HepG2 (cell line): ENCODE data around the gene C6orf132. TPM values are rescaled to one million over a fixed set of nuclear protein-coding genes. Genes with fewer than 3 reads are reported as not detected.

Experiments
- ARID4A ChIP-seq: sonication (generic); formaldehyde crosslinking; IDR thresholded peaks from 2 replicates; pipeline ENCODE4 v1.5.0; 2020; ENCODE audit warnings: mild to moderate bottlenecking, missing genetic modification reagents, borderline replicate concordance
- ARNTL ChIP-seq: sonication (generic); formaldehyde crosslinking; IDR thresholded peaks from 2 replicates; pipeline ENCODE4 v1.4.0; 2020; ENCODE audit warnings: mild to moderate bottlenecking, missing genetic modification reagents
- CBFB ChIP-seq: sonication (generic); formaldehyde crosslinking; IDR thresholded peaks from 2 replicates; pipeline ENCODE4 v1.4.0; 2020; ENCODE audit warnings: missing genetic modification reagents
- GFI1 ChIP-seq: sonication (generic); formaldehyde crosslinking; IDR thresholded peaks from 2 replicates; pipeline ENCODE4 v1.5.0; 2020; ENCODE audit warnings: missing genetic modification reagents, mild to moderate bottlenecking, borderline replicate concordance
- HHEX ChIP-seq: IDR thresholded peaks from 2 replicates; pipeline ENCODE4 v1.6.1; 2016; ENCODE audit warnings: control low read depth
- HNF1B ChIP-seq: sonication (generic); formaldehyde crosslinking; IDR thresholded peaks from 2 replicates; pipeline ENCODE4 v1.5.1; 2020; ENCODE audit warnings: mild to moderate bottlenecking, moderate library complexity, missing genetic modification reagents
- NRL ChIP-seq: sonication (generic); formaldehyde crosslinking; IDR thresholded peaks from 2 replicates; pipeline ENCODE4 v1.5.0; 2020; ENCODE audit warnings: missing genetic modification reagents, mild to moderate bottlenecking, moderate library complexity, borderline replicate concordance
- PHF20 ChIP-seq: sonication (generic); formaldehyde crosslinking; IDR thresholded peaks from 2 replicates; pipeline ENCODE4 v1.5.0; 2020; ENCODE audit warnings: mild to moderate bottlenecking, missing genetic modification reagents
- SALL2 ChIP-seq: sonication (generic); formaldehyde crosslinking; IDR thresholded peaks from 2 replicates; pipeline ENCODE4 v1.8.1; 2023; ENCODE audit warnings: mild to moderate bottlenecking, missing genetic modification reagents, inconsistent platforms
- SRSF1 ChIP-seq: fragments of 200-400 bp; formaldehyde crosslinking; optimal IDR thresholded peaks from 2 replicates; pipeline ENCODE3; 2017; ENCODE audit warnings: mild to moderate bottlenecking, low read depth, low read length, moderate library complexity
- SUZ12 ChIP-seq: fragments of 150-350 bp; IDR thresholded peaks from 2 replicates; pipeline ENCODE4 v1.6.1; 2014; ENCODE audit warnings: low read depth, low read length
- USF2 ChIP-seq, 2 experiments: sonication (generic) in 1 of 2; formaldehyde crosslinking in 1 of 2; IDR thresholded peaks; 2 replicates each; pipeline versions ENCODE4 v1.5.1 to v1.6.1; 2011 to 2020; ENCODE audit warnings: borderline replicate concordance in 1 of 2, low read depth in 1 of 2, low read length in 1 of 2, mild to moderate bottlenecking in 1 of 2, missing genetic modification reagents in 1 of 2, moderate library complexity in 1 of 2
- ZFX ChIP-seq: sonication (generic); formaldehyde crosslinking; IDR thresholded peaks from 2 replicates; pipeline ENCODE4 v1.4.0; 2020; ENCODE audit warnings: mild to moderate bottlenecking, low read depth, missing genetic modification reagents, moderate library complexity
- ZFY ChIP-seq: sonication (generic); formaldehyde crosslinking; IDR thresholded peaks from 2 replicates; pipeline ENCODE4 v1.4.0; 2020; ENCODE audit warnings: missing genetic modification reagents
- ZNF354B ChIP-seq: sonication (generic); formaldehyde crosslinking; IDR thresholded peaks from 2 replicates; pipeline ENCODE4 v1.8.0; 2022; ENCODE audit warnings: mild to moderate bottlenecking, missing genetic modification reagents
- ZNF512 ChIP-seq: sonication (generic); formaldehyde crosslinking; IDR thresholded peaks from 2 replicates; pipeline ENCODE4 v1.4.0; 2020; ENCODE audit warnings: mild to moderate bottlenecking, missing genetic modification reagents
- ZNF546 ChIP-seq: sonication (generic); formaldehyde crosslinking; conservative IDR thresholded peaks from 2 replicates; pipeline ENCODE4 v1.8.1; 2023; ENCODE audit warnings: mild to moderate bottlenecking, missing genetic modification reagents
- ZNF605 ChIP-seq: sonication (generic); formaldehyde crosslinking; IDR thresholded peaks from 2 replicates; pipeline ENCODE4 v1.8.0; 2022; ENCODE audit warnings: mild to moderate bottlenecking, missing genetic modification reagents
- ZNF777 ChIP-seq: sonication (generic); formaldehyde crosslinking; IDR thresholded peaks from 2 replicates; pipeline ENCODE4 v1.4.0; 2020; ENCODE audit warnings: missing genetic modification reagents
- polyA plus RNA-seq, 8 experiments: library from polyadenylated mRNA; depleted of rRNA in 3 of 8; stranded (reverse) in 7 of 8; unstranded in 1 of 8; fragments of >200 nt; fragmentation: Illumina TruSeq in 4 of 8; extraction: Trizol in 4 of 8; gene quantifications; 2 replicates each; pipeline versions ENCODE4 v1.2.1 to v1.2.3, GENCODE V29; 2011 to 2016; ENCODE audit warnings: low read depth in 4 of 8, missing spikeins in 1 of 8, mixed read lengths in 1 of 8; ENCODE audit not compliant: insufficient read depth in 1 of 8
- total RNA-seq, 5 experiments: library from RNA; depleted of rRNA; stranded (reverse); fragments of >200 nt; fragmentation: Illumina TruSeq; extraction: Trizol; gene quantifications; 2 replicates each; pipeline ENCODE4 v1.2.3, GENCODE V29; 2016; ENCODE audit warnings: low read depth in 1 of 5

Gene C6orf132
- total and polyA plus RNA-seq, 2 of the 13 experiments (the other 11 are each of a cell fraction or from before 2014, with no cell fraction given), result 0.78 to 3.0 TPM

GRCh38 chr6:42141603-42142117 lies 760 bp downstream of the C6orf132 start (continued):
- TF ChIP-seq NRL (peak; percentile 19; the same call in 1 of the 2 replicates), ZNF354B (CRISPR knock-in tag) (no peak), HNF1B (peak; percentile 23; the same call in 1 of the 2 replicates), SRSF1 (peak; percentile 12), PHF20 (0 out of 2 replicates have a peak, but pooled peaks have one; percentile 43), ZFX (CRISPR knock-in tag) (peak; percentile 96), ZNF546 (CRISPR knock-in tag) (0 out of 2 replicates have a peak, but pooled peaks have one; percentile 8), CBFB (no peak), ZFY (CRISPR knock-in tag) (peak; percentile 77), ZNF777 (CRISPR knock-in tag) (no peak), SUZ12 (no peak), ZNF512 (CRISPR knock-in tag) (no peak), ARNTL (CRISPR knock-in tag) (no peak), USF2 (IDR thresholded peaks at IDR 0.05; ENCODE audit: low read depth, low read length) (no peak), USF2 (CRISPR knock-in tag; IDR thresholded peaks at IDR 0.05; ENCODE audit: borderline replicate concordance) (0 out of 2 replicates have a peak, but pooled peaks have one; percentile 45), HHEX (CRISPR knock-in tag) (0 out of 2 replicates have a peak, but pooled peaks have one; percentile 21), ZNF605 (CRISPR knock-in tag) (peak; percentile 38; the same call in 1 of the 2 replicates), ARID4A (CRISPR knock-in tag) (peak; percentile 47; the same call in 1 of the 2 replicates), GFI1 (0 out of 2 replicates have a peak, but pooled peaks have one; percentile 63), SALL2 (CRISPR knock-in tag) (0 out of 2 replicates have a peak, but pooled peaks have one; percentile 29)
